Measurements from ENCODE around the gene PRR5.

PRR5 gene

GRCh38 chr22:44711690-44712555 is 9.9 kb downstream of the PRR5 start:
- in situ Hi-C loops (cut with HindIII; ENCODE audit: low sequenced_read_pairs): no loop called here

GRCh38 chr22:44712962-44713361 is 11.0 kb downstream of the PRR5 start:
- in situ Hi-C loops (cut with HindIII; ENCODE audit: low sequenced_read_pairs): no loop called here

- in situ Hi-C loops (cut with HindIII; ENCODE audit: low sequenced_read_pairs): no loop called here
Measured at GRCh38 chr22:44714703-44715350, 12.8 kb downstream of the PRR5 start.

GRCh38 chr22:44718418-44718817 is 16.4 kb downstream of the PRR5 start:
- in situ Hi-C loops (cut with HindIII; ENCODE audit: low sequenced_read_pairs): no loop called here

GRCh38 chr22:44719586-44720368 is 17.8 kb downstream of the PRR5 start:
- in situ Hi-C loops (cut with HindIII; ENCODE audit: low sequenced_read_pairs): no loop called here

GRCh38 chr22:44721213-44721612 is 19.2 kb downstream of the PRR5 start:
- in situ Hi-C loops (cut with HindIII; ENCODE audit: low sequenced_read_pairs): no loop called here

GRCh38 chr22:44722611-44723010 is 20.6 kb downstream of the PRR5 start:
- in situ Hi-C loops (cut with HindIII; ENCODE audit: low sequenced_read_pairs): no loop called here

- in situ Hi-C loops (cut with HindIII; ENCODE audit: low sequenced_read_pairs): no loop called here
Measured at GRCh38 chr22:44723801-44724200, 21.8 kb downstream of the PRR5 start.

GRCh38 chr22:44724416-44724815 is 22.4 kb downstream of the PRR5 start:
- in situ Hi-C loops (cut with HindIII; ENCODE audit: low sequenced_read_pairs): no loop called here

GRCh38 chr22:44724859-44725258 is 22.9 kb downstream of the PRR5 start:
- in situ Hi-C loops (cut with HindIII; ENCODE audit: low sequenced_read_pairs): no loop called here

- in situ Hi-C loops (cut with HindIII; ENCODE audit: low sequenced_read_pairs): no loop called here
Measured at GRCh38 chr22:44726439-44726838, 24.4 kb downstream of the PRR5 start.

- in situ Hi-C loops (cut with HindIII; ENCODE audit: low sequenced_read_pairs): no loop called here
Measured at GRCh38 chr22:44727148-44727547, 25.1 kb downstream of the PRR5 start.

- in situ Hi-C loops (cut with HindIII; ENCODE audit: low sequenced_read_pairs): no loop called here
Measured at GRCh38 chr22:44727709-44728108, 25.7 kb downstream of the PRR5 start.

GRCh38 chr22:44728761-44729324 is 26.8 kb downstream of the PRR5 start:
- in situ Hi-C loops (cut with HindIII; ENCODE audit: low sequenced_read_pairs): no loop called here

- in situ Hi-C loops (cut with HindIII; ENCODE audit: low sequenced_read_pairs): no loop called here
Measured at GRCh38 chr22:44729391-44730021, 27.5 kb downstream of the PRR5 start.

GRCh38 chr22:44730022-44730393 is 28.0 kb downstream of the PRR5 start:
- in situ Hi-C loops (cut with HindIII; ENCODE audit: low sequenced_read_pairs): no loop called here

- in situ Hi-C loops (cut with HindIII; ENCODE audit: low sequenced_read_pairs): no loop called here
Measured at GRCh38 chr22:44730490-44731356, 28.7 kb downstream of the PRR5 start.

- in situ Hi-C loops (cut with HindIII; ENCODE audit: low sequenced_read_pairs): no loop called here
Measured at GRCh38 chr22:44731357-44731970, 29.5 kb downstream of the PRR5 start.

- in situ Hi-C loops (cut with HindIII; ENCODE audit: low sequenced_read_pairs): no loop called here
Measured at GRCh38 chr22:44732017-44732561, 30.1 kb downstream of the PRR5 start.

Measured in endothelial cell of hepatic sinusoid (primary cell).